GM12875 (cell line): ENCODE measurements around the gene BRK1.

Experiments used
- H3K4me3 ChIP-seq: one replicate; pipeline ENCODE4 v1.5.1; 2011; ENCODE audit warnings: low read depth, low read length, control low read depth
- CTCF ChIP-seq: IDR thresholded peaks from 2 replicates; pipeline ENCODE4 v1.5.1; 2011; ENCODE audit warnings: low read depth, mild to moderate bottlenecking, control low read depth, inconsistent platforms, low read length, moderate library complexity, borderline replicate concordance; ENCODE audit not compliant: insufficient read depth

BRK1 gene

GRCh38 chr3:10093678-10094077, 21.8 kb upstream of the BRK1 start:
- no peak overlapping the region for H3K4me3 ChIP-seq
- TF ChIP-seq CTCF, result no peak

GRCh38 chr3:10099041-10099440, 16.4 kb upstream of the BRK1 start:
- TF ChIP-seq CTCF, result no peak
- no peak overlapping the region for H3K4me3 ChIP-seq

GRCh38 chr3:10106919-10107318, 8.6 kb upstream of the BRK1 start:
- TF ChIP-seq CTCF, result no peak
- H3K4me3 ChIP-seq, result no peak overlapping the region

- TF ChIP-seq CTCF, result no peak
- no peak within 1 kb of the TSS for H3K4me3 ChIP-seq
Measured at GRCh38 chr3:10108091-10108490, 7.4 kb upstream of the BRK1 start, which contains the start of gene FANCD2OS. FANCD2OS (minus strand) TSS chr3:10108255; CDS start chr3:10104774, 3,481 bp downstream.

GRCh38 chr3:10116138-10116460, 624 bp downstream of the BRK1 start:
- peak overlapping the region; percentile 65 for H3K4me3 ChIP-seq
- no peak for TF ChIP-seq CTCF

GRCh38 chr3:10116928-10117327, 1.5 kb downstream of the BRK1 start:
- peak overlapping the region; percentile 65 for H3K4me3 ChIP-seq
- no peak for TF ChIP-seq CTCF

- no peak for TF ChIP-seq CTCF
- H3K4me3 ChIP-seq, result no peak overlapping the region
Measured at GRCh38 chr3:10119376-10119775, 3.9 kb downstream of the BRK1 start.
